PC-9 (cell line): ENCODE measurements around the gene CSTA. TPM values are rescaled to one million over a fixed set of nuclear protein-coding genes. Genes with fewer than 3 reads are reported as not detected.
"Not testable (repeated sequence)": the region's sequence is repeated elsewhere in the genome, so short reads cannot be mapped to it uniquely, and the experiment has no call there.

ENCODE experiments used
- BruUV-seq: library from RNA; stranded (reverse); fragments of 400-500 nt; replicated peaks from 2 replicates; lab custom pipeline; 2021; lab: Mats Ljungman, UMichigan
- CTCF ChIA-PET: fragments of 300-600 bp; sonication (Branson Sonifier 250); formaldehyde crosslinking; loops from one replicate; lab custom pipeline; 2022; ENCODE audit warnings: antibody characterized with exemption; lab: Charles Lee
- POLR2A ChIA-PET: fragments of 300-600 bp; sonication (Branson Sonifier 250); formaldehyde crosslinking; loops from one replicate; lab custom pipeline; 2022; ENCODE audit warnings: antibody characterized with exemption; ENCODE audit not compliant: unreplicated experiment; lab: Charles Lee
- DNase-seq, 2 experiments: peaks; one replicate each; pipeline versions ENCODE4 v3.0.0 to v3.0.0-alpha.2; 2015 to 2022; ENCODE audit warnings: mixed read lengths in 1 of 2
- H2AFZ ChIP-seq: fragments of 200-600 bp; sonication (generic); 2 replicates; pipeline ENCODE4 v1.8.1; 2017; ENCODE audit warnings: antibody characterized with exemption
- H3F3A ChIP-seq: fragments of 200-600 bp; sonication (generic); 2 replicates; pipeline ENCODE4 v1.8.1; 2017; ENCODE audit warnings: antibody characterized with exemption, mild to moderate bottlenecking, low read depth; ENCODE audit not compliant: insufficient read depth
- H3K27ac ChIP-seq: fragments of 200-600 bp; sonication (generic); 2 replicates; pipeline ENCODE4 v1.6.1; 2016; ENCODE audit warnings: mixed run types
- H3K27me3 ChIP-seq: fragments of 200-600 bp; sonication (generic); 2 replicates; pipeline ENCODE4 v1.6.1; 2016; ENCODE audit warnings: low read depth, mixed run types; ENCODE audit not compliant: insufficient read depth
- H3K36me3 ChIP-seq: fragments of 200-600 bp; sonication (generic); 2 replicates; pipeline ENCODE4 v1.6.1; 2016; ENCODE audit warnings: low read depth, mixed run types
- H3K4me1 ChIP-seq: fragments of 200-600 bp; sonication (generic); replicated peaks from 2 replicates; pipeline ENCODE4 v1.6.1; 2016; ENCODE audit warnings: mixed run types; ENCODE audit not compliant: insufficient read depth
- H3K4me2 ChIP-seq: fragments of 200-600 bp; sonication (generic); 2 replicates; pipeline ENCODE4 v1.6.1; 2017; ENCODE audit warnings: mixed run types
- H3K4me3 ChIP-seq: fragments of 200-600 bp; sonication (generic); 2 replicates; pipeline ENCODE4 v1.6.1; 2016; ENCODE audit warnings: mixed run types
- H3K79me2 ChIP-seq: fragments of 200-600 bp; sonication (generic); 2 replicates; pipeline ENCODE4 v1.6.1; 2017; ENCODE audit warnings: low read depth, mixed run types
- H3K9me2 ChIP-seq: fragments of 200-600 bp; sonication (generic); 2 replicates; pipeline ENCODE4 v1.8.1; 2017; ENCODE audit warnings: mild to moderate bottlenecking; ENCODE audit not compliant: insufficient read depth
- H3K9me3 ChIP-seq: fragments of 200-600 bp; sonication (generic); 2 replicates; pipeline ENCODE4 v1.8.1; 2016; ENCODE audit warnings: low read depth; ENCODE audit not compliant: insufficient read depth
- H4K20me1 ChIP-seq: fragments of 200-600 bp; sonication (generic); 2 replicates; pipeline ENCODE4 v1.8.1; 2017; ENCODE audit not compliant: insufficient read depth
- EZH2 ChIP-seq: fragments of 200-600 bp; sonication (generic); IDR thresholded peaks from 2 replicates; pipeline ENCODE4 v1.8.0; 2017; ENCODE audit warnings: antibody characterized with exemption, low read depth
- intact Hi-C: fragments of 100-400 bp; cut with micrococcal nuclease; formaldehyde crosslinking; loops from one replicate; pipeline ENCODE4 v1.10.0; 2022; ENCODE audit not compliant: unreplicated experiment
- total RNA-seq: library from RNA; stranded (reverse); gene quantifications from 2 replicates; pipeline ENCODE4 v1.2.3, GENCODE V29; 2021
- TF ChIP-seq, protein P1 (sequence below): fragments of 200-600 bp; sonication (generic); conservative IDR thresholded peaks from 2 replicates; pipeline ENCODE4 v1.6.1; 2017; ENCODE audit warnings: mixed run types, antibody characterized with exemption, mild to moderate bottlenecking, moderate library complexity

CSTA gene
- total RNA-seq, 1 experiment from 2014 or later, result 16.8 TPM

DNA sequence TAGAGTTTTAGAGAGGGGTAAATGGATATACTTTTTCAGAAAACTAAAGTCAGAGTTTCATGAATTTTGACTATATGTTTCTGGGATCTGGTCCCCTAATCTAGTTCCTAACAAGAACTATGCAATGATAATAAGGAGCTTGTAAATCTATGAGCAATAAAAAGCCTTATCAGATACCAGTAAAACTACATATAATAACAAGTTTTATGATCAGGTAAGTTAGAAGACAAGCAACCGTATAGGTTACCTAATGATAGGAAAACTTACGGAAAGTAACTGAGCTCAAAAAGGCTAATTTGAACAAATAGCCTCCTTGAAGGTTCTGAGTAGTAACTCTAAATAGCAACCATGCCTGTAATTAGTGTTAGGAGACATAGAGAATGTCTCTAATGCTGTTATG is 37.0 kb downstream of the CSTA start:
- peaks cover 26% of the 10 kb centered on the region for H3K4me1 ChIP-seq
- no peak for DNase-seq
- H2AFZ ChIP-seq, result no peak overlapping the region
- H4K20me1 ChIP-seq, result no peaks in the 10 kb centered on the region
- no TSS peak for BruUV-seq
- no peaks in the 10 kb centered on the region for H3K9me3 ChIP-seq
- no peak overlapping the region for H3K4me3 ChIP-seq
- ChIA-PET CTCF (no interaction called here), POLR2A (interaction anchor here (0.6 kb wide), 1 partner anchor 819 kb away, joined by 4 read pairs; no protein-coding TSS in a partner anchor)
- intact Hi-C loops, result loop anchor here (10.0 kb wide), 1 partner anchor 527 kb away; the partner anchor contains the start of genes EAF2 and IQCB1
- no peaks in the 10 kb centered on the region for H3K9me2 ChIP-seq
- H3F3A ChIP-seq, result peaks cover 31% of the 10 kb centered on the region
- no peaks in the 10 kb centered on the region for H3K27me3 ChIP-seq
- TF ChIP-seq, protein P1, sequence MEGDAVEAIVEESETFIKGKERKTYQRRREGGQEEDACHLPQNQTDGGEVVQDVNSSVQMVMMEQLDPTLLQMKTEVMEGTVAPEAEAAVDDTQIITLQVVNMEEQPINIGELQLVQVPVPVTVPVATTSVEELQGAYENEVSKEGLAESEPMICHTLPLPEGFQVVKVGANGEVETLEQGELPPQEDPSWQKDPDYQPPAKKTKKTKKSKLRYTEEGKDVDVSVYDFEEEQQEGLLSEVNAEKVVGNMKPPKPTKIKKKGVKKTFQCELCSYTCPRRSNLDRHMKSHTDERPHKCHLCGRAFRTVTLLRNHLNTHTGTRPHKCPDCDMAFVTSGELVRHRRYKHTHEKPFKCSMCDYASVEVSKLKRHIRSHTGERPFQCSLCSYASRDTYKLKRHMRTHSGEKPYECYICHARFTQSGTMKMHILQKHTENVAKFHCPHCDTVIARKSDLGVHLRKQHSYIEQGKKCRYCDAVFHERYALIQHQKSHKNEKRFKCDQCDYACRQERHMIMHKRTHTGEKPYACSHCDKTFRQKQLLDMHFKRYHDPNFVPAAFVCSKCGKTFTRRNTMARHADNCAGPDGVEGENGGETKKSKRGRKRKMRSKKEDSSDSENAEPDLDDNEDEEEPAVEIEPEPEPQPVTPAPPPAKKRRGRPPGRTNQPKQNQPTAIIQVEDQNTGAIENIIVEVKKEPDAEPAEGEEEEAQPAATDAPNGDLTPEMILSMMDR, result no peak
- no peak for TF ChIP-seq EZH2
- H3K4me2 ChIP-seq, result no peak overlapping the region
- H3K27ac ChIP-seq, result no peak overlapping the region
- H3K79me2 ChIP-seq, result 0 out of 2 replicates have a peak, but pooled peaks cover 3% of the 10 kb centered on the region
- H3K36me3 ChIP-seq, result peaks cover 38% of the 10 kb centered on the region

DNA sequence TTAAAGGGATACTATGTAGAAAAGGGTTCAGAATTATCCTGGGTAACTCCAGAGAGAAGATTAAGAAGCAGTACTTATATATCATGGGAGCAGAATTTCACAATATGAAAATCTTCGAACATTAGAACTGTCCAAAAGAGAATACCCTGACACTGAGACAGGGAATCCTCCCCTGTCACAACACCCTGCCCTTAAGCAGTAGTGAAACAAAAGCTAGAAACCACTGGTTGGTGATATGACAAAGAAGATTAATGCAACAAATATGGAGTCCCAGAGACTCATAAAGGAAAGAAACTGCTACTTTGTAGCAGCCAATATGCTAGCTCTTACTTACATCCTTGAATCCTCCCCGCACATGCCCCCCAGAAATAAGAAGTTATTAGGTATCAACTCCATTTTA is 39.4 kb downstream of the CSTA start:
- H3K4me1 ChIP-seq, result peaks cover 31% of the 10 kb centered on the region
- H3K4me3 ChIP-seq, result no peak overlapping the region
- no peaks in the 10 kb centered on the region for H3K9me2 ChIP-seq
- H3K9me3 ChIP-seq, result no peaks in the 10 kb centered on the region
- H3K4me2 ChIP-seq, result 0 out of 2 replicates have a peak overlapping the region, but pooled peaks have one; percentile 67
- intact Hi-C loops, result loop anchor here (10.0 kb wide), 1 partner anchor 530 kb away; the partner anchor contains the start of genes EAF2 and IQCB1
- POLR2A ChIA-PET, result no interaction called here
- H3K79me2 ChIP-seq, result 0 out of 2 replicates have a peak, but pooled peaks cover 3% of the 10 kb centered on the region
- H4K20me1 ChIP-seq, result no peaks in the 10 kb centered on the region
- H3K36me3 ChIP-seq, result peaks cover 40% of the 10 kb centered on the region
- H2AFZ ChIP-seq, result no peak overlapping the region
- H3F3A ChIP-seq, result peaks cover 46% of the 10 kb centered on the region
- CTCF ChIA-PET, result interaction anchor here (0.6 kb wide), 1 partner anchor 14 kb away, joined by 4 read pairs; no protein-coding TSS in a partner anchor
- no peak for DNase-seq
- TF ChIP-seq, protein P1, result no peak
- TF ChIP-seq EZH2, result no peak
- H3K27ac ChIP-seq, result peak overlapping the region; percentile 96; the same call in 1 of the 2 replicates
- no TSS peak for BruUV-seq
- no peaks in the 10 kb centered on the region for H3K27me3 ChIP-seq

DNA sequence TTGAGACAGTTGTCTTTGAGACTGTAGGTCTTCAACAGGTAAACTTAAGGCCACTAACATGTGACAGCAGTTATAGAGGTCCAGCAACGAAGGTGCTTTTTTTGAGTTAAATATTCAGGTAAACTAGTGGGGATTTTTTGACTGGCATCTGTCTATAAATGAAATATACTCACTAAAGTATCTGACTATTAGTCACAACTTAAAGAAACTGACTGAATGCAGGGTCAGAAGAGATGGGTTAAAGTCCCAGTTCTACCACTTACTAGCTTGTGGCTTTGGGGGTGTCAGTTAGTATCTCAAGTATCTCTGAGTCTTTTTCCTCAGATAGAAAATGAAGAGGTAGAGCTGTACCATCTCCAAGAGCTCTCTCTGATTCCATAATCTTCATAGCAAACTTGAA is 40.0 kb downstream of the CSTA start:
- peak overlapping the region; percentile 96 for H3K27ac ChIP-seq
- intact Hi-C loops, result loop anchor here (10.0 kb wide), 1 partner anchor 530 kb away; the partner anchor contains the start of genes EAF2 and IQCB1
- H4K20me1 ChIP-seq, result no peaks in the 10 kb centered on the region
- CTCF ChIA-PET, result interaction anchor here (0.6 to 1.0 kb wide), 2 partner anchors 28 to 59 kb away, joined by 4 read pairs; no protein-coding TSS in a partner anchor
- no peak overlapping the region for H2AFZ ChIP-seq
- no peaks in the 10 kb centered on the region for H3K9me3 ChIP-seq
- peaks cover 46% of the 10 kb centered on the region for H3K36me3 ChIP-seq
- H3K27me3 ChIP-seq, result no peaks in the 10 kb centered on the region
- no peak for TF ChIP-seq EZH2
- TF ChIP-seq, protein P1, result no peak
- H3K9me2 ChIP-seq, result no peaks in the 10 kb centered on the region
- peak overlapping the region; percentile 22; the same call in 1 of the 2 replicates for H3K4me3 ChIP-seq
- DNase-seq, result no peak
- 0 out of 2 replicates have a peak, but pooled peaks cover 3% of the 10 kb centered on the region for H3K79me2 ChIP-seq
- H3F3A ChIP-seq, result peaks cover 46% of the 10 kb centered on the region
- peaks cover 31% of the 10 kb centered on the region for H3K4me1 ChIP-seq
- peak overlapping the region; percentile 67 for H3K4me2 ChIP-seq
- BruUV-seq, result TSS peak; percentile 23
- POLR2A ChIA-PET, result interaction anchor here (0.6 kb wide), 1 partner anchor 19 kb away, joined by 3 read pairs; the partner anchor contains the start of gene FAM162A

DNA sequence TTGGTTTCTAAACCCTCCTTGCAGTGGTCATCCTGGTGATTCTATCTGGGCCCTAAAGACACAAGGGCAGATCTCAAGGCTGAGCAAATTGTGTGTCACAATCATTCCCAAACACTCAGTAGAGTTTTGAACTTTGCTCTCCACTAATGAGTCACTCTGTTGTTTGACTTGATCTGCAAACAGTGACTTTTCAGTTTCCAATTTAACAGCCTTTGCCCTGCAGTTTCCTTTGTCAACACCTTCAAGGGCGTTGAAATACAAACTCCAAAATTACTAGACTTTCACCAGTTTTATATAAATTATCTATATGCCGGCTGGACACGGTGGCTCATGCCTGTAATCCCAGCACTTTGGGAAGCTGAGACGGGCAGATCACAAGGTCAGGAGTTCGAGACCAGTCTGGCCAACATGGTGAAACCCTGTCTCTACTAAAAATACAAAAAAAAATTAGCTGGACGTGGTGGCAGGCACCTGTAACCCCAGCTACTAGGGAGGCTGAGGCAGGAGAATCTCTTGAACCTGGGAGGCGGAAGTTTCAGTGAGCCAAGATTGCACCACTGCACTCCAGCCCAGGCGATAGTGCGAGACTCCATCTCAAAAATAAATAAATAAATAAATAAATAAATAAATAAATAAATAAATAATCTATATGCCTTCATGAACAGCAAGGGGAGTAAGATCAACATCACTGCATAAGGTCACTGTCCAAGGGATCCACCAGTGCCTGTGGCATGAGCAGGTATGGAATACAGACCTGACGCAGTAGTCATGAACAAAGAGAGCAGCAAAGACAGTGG is 40.7 kb downstream of the CSTA start:
- H4K20me1 ChIP-seq, H2AFZ ChIP-seq, BruUV-seq, H3K9me2 ChIP-seq, H3K79me2 ChIP-seq, H3K9me3 ChIP-seq, H3K27me3 ChIP-seq: not testable (repeated sequence)
- Histone ChIP-seq H3K4me2 (peak overlapping the region; percentile 67), H3F3A (peaks cover 46% of the 10 kb centered on the region), H3K4me3 (peak overlapping the region; percentile 35; the same call in 1 of the 2 replicates), H3K36me3 (peaks cover 46% of the 10 kb centered on the region), H3K27ac (peak overlapping the region; percentile 96), H3K4me1 (peaks cover 31% of the 10 kb centered on the region)
- ChIA-PET CTCF (interaction anchor here (0.6 to 1.0 kb wide), 2 partner anchors 27 to 59 kb away, joined by 4 read pairs; no protein-coding TSS in a partner anchor), POLR2A (interaction anchor here (0.6 kb wide), 1 partner anchor 55 kb away, joined by 9 read pairs; no protein-coding TSS in a partner anchor)
- intact Hi-C loops, result loop anchor here (10.0 kb wide), 1 partner anchor 531 kb away; the partner anchor contains the start of genes EAF2 and IQCB1
- DNase-seq, result peak; percentile 29 to 93
